GM12878 (cell line): ENCODE measurements around the gene VEGFB. TPM values are rescaled to one million over a fixed set of nuclear protein-coding genes. Genes with fewer than 3 reads are reported as not detected.

Experiments
- HDGF ChIP-seq: fragments of 450-650 bp; IDR thresholded peaks from 2 replicates; pipeline ENCODE4 v1.6.1; 2016; ENCODE audit warnings: antibody characterized with exemption
- JUND ChIP-seq: IDR thresholded peaks from 2 replicates; pipeline ENCODE4 v1.6.1; 2012; ENCODE audit warnings: low read depth, mild to moderate bottlenecking, low read length, improper control_type of control experiment, moderate library complexity
- RUNX3 ChIP-seq: IDR thresholded peaks from 2 replicates; pipeline ENCODE4 v1.6.1; 2012; ENCODE audit warnings: low read length, inconsistent platforms
- SMARCA5 ChIP-seq: fragments of 450-650 bp; IDR thresholded peaks from 2 replicates; pipeline ENCODE4 v1.6.1; 2017; ENCODE audit warnings: mild to moderate bottlenecking
- WRNIP1 ChIP-seq: IDR thresholded peaks from 2 replicates; pipeline ENCODE4 v1.6.1; 2011; ENCODE audit warnings: low read depth, low read length, improper control_type of control experiment, borderline replicate concordance
- polyA plus RNA-seq, 11 experiments: library from polyadenylated mRNA; depleted of rRNA in 4 of 11; unstranded in 6 of 11; stranded (reverse) in 5 of 11; fragments of >200 nt; fragmentation: Nextera tagmentation in 4 of 11; fragmentation: Illumina TruSeq in 1 of 11; extraction: Ambion mirVana in 4 of 11; extraction: Trizol in 1 of 11; gene quantifications; 1 replicate in 1 of 11; 2 replicates in 10 of 11; pipeline versions ENCODE4 v1.2.1 to v1.2.3, GENCODE V29; 2011 to 2016; ENCODE audit warnings: inconsistent platforms in 2 of 11, missing spikeins in 2 of 11, low read depth in 1 of 11
- total RNA-seq, 4 experiments: library from RNA; depleted of rRNA in 3 of 4; stranded (reverse); fragments of >200 nt in 3 of 4; fragmentation: Illumina TruSeq in 1 of 4; extraction: Trizol in 1 of 4; gene quantifications; 2 replicates each; pipeline versions ENCODE4 v1.2.1 to v1.2.3, GENCODE V29; 2013 to 2021
- TF ChIP-seq, protein P1 (sequence below): fragments of 450-650 bp; formaldehyde crosslinking; IDR thresholded peaks from 2 replicates; pipeline ENCODE4 v1.5.0; 2022; ENCODE audit warnings: mild to moderate bottlenecking, missing genetic modification characterization
- TF ChIP-seq, protein P2 (sequence below): fragments of 450-650 bp; IDR thresholded peaks from 2 replicates; pipeline ENCODE4 v1.6.1; 2017; ENCODE audit warnings: low read depth, mild to moderate bottlenecking, moderate library complexity
- TF ChIP-seq, protein P3 (sequence below), 3 experiments: IDR thresholded peaks in 2 of 3; conservative IDR thresholded peaks in 1 of 3; 2 replicates each; pipeline ENCODE4 v1.5.1; 2011; ENCODE audit warnings: low read depth in 3 of 3, low read length in 3 of 3, mild to moderate bottlenecking in 3 of 3, control low read depth in 2 of 3, moderate library complexity in 2 of 3, inconsistent platforms in 1 of 3, mixed read lengths in 1 of 3; ENCODE audit not compliant: control insufficient read depth in 2 of 3, insufficient read depth in 1 of 3; ENCODE audit errors: extremely low read depth in 1 of 3
- TF ChIP-seq, protein P4 (sequence below): fragments of 450-650 bp; conservative IDR thresholded peaks from 2 replicates; pipeline ENCODE4 v1.6.1; 2017; ENCODE audit warnings: mild to moderate bottlenecking, moderate library complexity

VEGFB gene
- total and polyA plus RNA-seq, 10 of the 15 experiments (the other 5 are each of a cell fraction or from before 2014, with no cell fraction given): 7.0 to 75.8 (median 20.3) TPM

DNA sequence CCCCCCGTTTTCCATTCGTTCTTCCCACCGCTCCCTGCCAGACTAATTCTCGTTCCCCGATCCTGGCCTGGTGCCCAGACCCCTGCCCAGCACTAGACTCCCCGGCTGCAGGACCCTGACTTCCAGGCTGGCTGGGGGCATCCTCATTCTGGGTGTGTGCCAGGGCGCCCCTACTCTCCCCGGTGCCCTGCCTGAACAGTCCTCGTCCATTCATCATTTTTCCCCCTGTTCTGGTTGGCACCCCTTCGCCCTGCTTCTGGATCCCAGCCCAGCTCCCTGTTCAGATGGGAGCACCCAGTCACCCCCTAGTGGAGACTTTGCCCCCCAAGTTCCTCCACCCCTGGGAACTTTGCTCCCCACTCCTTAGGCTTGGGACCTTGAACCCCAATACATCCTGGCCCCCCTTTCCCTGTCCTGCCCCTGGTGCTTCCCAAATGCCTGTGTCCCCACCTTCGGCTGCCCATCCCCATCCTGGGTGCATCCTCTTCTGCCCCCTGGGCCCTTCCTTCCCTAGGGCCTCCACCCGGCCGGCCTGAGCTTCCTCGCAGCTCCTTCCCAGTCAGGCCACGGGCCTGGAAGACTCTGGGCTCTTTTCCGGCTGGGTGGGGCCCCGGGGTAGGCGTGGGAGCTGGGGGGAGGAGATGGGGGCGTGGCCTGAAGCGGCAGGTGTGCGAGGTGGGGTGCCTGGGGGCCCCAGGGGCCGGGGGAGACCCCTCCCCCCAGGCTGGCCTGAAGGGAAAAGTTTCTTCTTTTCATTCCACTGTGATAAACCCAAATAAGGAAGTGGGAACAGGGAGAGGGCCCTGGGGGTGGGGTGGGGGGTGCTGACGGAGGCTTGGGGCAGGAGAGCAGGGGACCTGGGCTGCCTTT is 17.9 kb downstream of the VEGFB start (continued):
- TF ChIP-seq, protein P1, sequence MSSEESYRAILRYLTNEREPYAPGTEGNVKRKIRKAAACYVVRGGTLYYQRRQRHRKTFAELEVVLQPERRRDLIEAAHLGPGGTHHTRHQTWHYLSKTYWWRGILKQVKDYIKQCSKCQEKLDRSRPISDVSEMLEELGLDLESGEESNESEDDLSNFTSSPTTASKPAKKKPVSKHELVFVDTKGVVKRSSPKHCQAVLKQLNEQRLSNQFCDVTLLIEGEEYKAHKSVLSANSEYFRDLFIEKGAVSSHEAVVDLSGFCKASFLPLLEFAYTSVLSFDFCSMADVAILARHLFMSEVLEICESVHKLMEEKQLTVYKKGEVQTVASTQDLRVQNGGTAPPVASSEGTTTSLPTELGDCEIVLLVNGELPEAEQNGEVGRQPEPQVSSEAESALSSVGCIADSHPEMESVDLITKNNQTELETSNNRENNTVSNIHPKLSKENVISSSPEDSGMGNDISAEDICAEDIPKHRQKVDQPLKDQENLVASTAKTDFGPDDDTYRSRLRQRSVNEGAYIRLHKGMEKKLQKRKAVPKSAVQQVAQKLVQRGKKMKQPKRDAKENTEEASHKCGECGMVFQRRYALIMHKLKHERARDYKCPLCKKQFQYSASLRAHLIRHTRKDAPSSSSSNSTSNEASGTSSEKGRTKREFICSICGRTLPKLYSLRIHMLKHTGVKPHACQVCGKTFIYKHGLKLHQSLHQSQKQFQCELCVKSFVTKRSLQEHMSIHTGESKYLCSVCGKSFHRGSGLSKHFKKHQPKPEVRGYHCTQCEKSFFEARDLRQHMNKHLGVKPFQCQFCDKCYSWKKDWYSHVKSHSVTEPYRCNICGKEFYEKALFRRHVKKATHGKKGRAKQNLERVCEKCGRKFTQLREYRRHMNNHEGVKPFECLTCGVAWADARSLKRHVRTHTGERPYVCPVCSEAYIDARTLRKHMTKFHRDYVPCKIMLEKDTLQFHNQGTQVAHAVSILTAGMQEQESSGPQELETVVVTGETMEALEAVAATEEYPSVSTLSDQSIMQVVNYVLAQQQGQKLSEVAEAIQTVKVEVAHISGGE (CRISPR knock-in tag): no peak
- peak; percentile 44; the same call in 1 of the 2 replicates for TF ChIP-seq HDGF
- TF ChIP-seq JUND: no peak
- TF ChIP-seq, protein P2, sequence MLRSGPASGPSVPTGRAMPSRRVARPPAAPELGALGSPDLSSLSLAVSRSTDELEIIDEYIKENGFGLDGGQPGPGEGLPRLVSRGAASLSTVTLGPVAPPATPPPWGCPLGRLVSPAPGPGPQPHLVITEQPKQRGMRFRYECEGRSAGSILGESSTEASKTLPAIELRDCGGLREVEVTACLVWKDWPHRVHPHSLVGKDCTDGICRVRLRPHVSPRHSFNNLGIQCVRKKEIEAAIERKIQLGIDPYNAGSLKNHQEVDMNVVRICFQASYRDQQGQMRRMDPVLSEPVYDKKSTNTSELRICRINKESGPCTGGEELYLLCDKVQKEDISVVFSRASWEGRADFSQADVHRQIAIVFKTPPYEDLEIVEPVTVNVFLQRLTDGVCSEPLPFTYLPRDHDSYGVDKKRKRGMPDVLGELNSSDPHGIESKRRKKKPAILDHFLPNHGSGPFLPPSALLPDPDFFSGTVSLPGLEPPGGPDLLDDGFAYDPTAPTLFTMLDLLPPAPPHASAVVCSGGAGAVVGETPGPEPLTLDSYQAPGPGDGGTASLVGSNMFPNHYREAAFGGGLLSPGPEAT: 0 out of 2 replicates have a peak, but pooled peaks have one; percentile 37
- no peak for TF ChIP-seq RUNX3
- TF ChIP-seq, protein P3, sequence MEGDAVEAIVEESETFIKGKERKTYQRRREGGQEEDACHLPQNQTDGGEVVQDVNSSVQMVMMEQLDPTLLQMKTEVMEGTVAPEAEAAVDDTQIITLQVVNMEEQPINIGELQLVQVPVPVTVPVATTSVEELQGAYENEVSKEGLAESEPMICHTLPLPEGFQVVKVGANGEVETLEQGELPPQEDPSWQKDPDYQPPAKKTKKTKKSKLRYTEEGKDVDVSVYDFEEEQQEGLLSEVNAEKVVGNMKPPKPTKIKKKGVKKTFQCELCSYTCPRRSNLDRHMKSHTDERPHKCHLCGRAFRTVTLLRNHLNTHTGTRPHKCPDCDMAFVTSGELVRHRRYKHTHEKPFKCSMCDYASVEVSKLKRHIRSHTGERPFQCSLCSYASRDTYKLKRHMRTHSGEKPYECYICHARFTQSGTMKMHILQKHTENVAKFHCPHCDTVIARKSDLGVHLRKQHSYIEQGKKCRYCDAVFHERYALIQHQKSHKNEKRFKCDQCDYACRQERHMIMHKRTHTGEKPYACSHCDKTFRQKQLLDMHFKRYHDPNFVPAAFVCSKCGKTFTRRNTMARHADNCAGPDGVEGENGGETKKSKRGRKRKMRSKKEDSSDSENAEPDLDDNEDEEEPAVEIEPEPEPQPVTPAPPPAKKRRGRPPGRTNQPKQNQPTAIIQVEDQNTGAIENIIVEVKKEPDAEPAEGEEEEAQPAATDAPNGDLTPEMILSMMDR (IDR thresholded peaks at IDR 0.05 in 2 of 3, conservative IDR thresholded peaks at IDR 0.05 in 1 of 3; ENCODE audit: control insufficient read depth in 2 of 3, extremely low read depth in 1 of 3, insufficient read depth in 1 of 3, low read depth in 3 of 3, low read length in 3 of 3): peak; percentile 35 to 54 (median 36); a peak in 4 of 6 replicates
- TF ChIP-seq, protein P4, sequence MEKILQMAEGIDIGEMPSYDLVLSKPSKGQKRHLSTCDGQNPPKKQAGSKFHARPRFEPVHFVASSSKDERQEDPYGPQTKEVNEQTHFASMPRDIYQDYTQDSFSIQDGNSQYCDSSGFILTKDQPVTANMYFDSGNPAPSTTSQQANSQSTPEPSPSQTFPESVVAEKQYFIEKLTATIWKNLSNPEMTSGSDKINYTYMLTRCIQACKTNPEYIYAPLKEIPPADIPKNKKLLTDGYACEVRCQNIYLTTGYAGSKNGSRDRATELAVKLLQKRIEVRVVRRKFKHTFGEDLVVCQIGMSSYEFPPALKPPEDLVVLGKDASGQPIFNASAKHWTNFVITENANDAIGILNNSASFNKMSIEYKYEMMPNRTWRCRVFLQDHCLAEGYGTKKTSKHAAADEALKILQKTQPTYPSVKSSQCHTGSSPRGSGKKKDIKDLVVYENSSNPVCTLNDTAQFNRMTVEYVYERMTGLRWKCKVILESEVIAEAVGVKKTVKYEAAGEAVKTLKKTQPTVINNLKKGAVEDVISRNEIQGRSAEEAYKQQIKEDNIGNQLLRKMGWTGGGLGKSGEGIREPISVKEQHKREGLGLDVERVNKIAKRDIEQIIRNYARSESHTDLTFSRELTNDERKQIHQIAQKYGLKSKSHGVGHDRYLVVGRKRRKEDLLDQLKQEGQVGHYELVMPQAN: no peak
- no peak for TF ChIP-seq WRNIP1
- no peak for TF ChIP-seq SMARCA5
